ENCODE measurements around the gene D2HGDH. TPM values are rescaled to one million over a fixed set of nuclear protein-coding genes. Genes with fewer than 3 reads are reported as not detected.

The D2HGDH gene
- total and polyA plus RNA-seq, 2 donors from 2014 or later = 37.0 to 49.3 TPM

DNA sequence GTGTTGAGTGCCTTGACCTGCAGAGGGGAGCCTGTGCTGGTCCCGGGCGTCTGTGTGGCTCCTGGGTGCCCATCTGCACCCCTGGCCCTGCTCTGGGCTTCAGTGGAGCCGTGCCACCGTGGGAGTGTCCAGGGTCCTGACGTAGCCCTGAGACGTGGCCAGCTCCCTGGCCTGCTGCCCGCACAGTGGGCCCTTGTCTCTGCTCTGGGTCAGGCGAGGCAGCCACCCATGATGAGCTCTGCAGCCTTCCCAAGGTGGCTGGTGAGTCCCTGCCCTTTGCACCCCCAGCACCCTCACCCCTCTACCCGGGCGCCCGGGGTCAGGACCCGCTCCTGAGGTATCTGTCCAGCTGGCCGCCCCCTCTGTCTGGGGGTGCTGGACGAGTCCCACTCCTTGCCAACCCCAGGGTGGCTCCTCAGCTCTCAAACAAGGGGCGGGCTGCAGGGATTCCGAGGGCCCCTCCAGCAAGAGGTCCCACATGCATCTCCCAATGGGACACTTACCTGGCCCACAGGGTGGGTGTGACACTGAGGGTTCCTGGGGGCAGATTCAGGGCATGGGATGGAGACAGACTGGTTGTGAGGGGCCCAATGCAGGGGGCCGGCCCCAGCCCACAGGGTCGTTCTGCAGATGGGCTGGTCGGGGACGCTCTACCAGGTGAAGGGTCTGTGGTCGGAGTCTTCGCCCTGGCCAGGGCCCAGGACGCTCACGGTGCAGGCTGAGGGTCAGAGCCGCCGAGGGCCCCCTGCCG is 76.9 kb downstream of the D2HGDH start:
- intact Hi-C loops (cut with DNase I) = no loop called here
- Histone ChIP-seq H3K36me3 (ENCODE audit: control insufficient read depth in 2 of 3, insufficient read depth in 3 of 3, low read length in 3 of 3) (no peaks in the 10 kb centered on the region), H3K27ac (ENCODE audit: low read depth in 2 of 2, low read length in 2 of 2) (no peak overlapping the region), H3K9ac (ENCODE audit: low read length in 3 of 3) (no peak overlapping the region), H3K9me3 (ENCODE audit: control insufficient read depth in 2 of 3, insufficient read depth in 1 of 3, low read length in 3 of 3) (no peaks in the 10 kb centered on the region), H3K27me3 (ENCODE audit: control insufficient read depth, insufficient read depth, low read length) (no peaks in the 10 kb centered on the region), H3K4me3 (ENCODE audit: low read length in 3 of 3) (no peak overlapping the region), H3K4me1 (ENCODE audit: control insufficient read depth in 2 of 3, insufficient read depth in 2 of 3, low read depth in 1 of 3, low read length in 3 of 3) (peaks cover 0 to 4% (median 0%) of the 10 kb centered on the region in 3 donors)
- TF ChIP-seq, protein P1, sequence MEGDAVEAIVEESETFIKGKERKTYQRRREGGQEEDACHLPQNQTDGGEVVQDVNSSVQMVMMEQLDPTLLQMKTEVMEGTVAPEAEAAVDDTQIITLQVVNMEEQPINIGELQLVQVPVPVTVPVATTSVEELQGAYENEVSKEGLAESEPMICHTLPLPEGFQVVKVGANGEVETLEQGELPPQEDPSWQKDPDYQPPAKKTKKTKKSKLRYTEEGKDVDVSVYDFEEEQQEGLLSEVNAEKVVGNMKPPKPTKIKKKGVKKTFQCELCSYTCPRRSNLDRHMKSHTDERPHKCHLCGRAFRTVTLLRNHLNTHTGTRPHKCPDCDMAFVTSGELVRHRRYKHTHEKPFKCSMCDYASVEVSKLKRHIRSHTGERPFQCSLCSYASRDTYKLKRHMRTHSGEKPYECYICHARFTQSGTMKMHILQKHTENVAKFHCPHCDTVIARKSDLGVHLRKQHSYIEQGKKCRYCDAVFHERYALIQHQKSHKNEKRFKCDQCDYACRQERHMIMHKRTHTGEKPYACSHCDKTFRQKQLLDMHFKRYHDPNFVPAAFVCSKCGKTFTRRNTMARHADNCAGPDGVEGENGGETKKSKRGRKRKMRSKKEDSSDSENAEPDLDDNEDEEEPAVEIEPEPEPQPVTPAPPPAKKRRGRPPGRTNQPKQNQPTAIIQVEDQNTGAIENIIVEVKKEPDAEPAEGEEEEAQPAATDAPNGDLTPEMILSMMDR (IDR thresholded peaks at IDR 0.05; ENCODE audit: borderline replicate concordance, extremely low read depth, insufficient read depth) = no peak
- DNase-seq (peak in 2 of 5 donors; percentile 56 to 75), FAIRE-seq (no peak)

DNA sequence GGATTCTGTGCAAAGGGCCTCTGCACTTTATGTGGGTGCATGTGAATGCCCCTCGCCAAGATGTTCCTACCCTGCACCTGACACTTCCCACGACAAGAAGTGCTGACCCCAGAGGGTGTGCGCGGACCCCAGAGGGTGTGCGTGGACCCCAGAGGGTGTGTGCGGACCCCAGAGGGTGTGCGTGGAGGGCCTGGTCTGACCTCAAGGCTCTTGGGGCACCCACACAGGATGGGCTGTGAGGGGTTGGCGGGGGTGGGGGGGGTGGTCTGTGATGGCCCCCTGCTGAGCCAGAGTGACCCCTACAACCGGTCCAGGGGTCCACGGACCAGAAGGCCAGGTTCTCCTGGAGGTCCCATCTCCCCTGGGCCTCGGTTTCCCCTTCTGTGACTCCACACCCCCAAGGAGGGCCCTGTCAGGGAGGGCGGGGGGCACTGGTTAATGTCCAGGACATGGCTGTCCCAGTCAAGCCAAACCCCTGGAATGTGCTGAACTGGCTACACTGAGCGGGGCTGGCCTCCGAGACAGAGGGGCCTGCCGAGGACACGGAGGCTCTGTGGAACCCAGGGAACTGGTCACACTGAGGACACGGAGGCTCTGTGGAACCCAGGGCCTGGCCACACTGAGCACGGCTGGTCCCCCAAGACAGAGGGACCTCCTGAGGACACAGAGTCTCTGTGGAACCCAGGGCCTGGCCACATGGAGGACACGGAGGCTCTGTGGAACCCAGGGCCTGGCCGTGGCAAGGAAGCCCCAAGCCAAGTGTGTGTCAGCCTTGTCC is 77.7 kb downstream of the D2HGDH start:
- Histone ChIP-seq H3K27ac (ENCODE audit: low read depth in 2 of 2, low read length in 2 of 2) (no peak overlapping the region), H3K36me3 (ENCODE audit: control insufficient read depth in 2 of 3, insufficient read depth in 3 of 3, low read length in 3 of 3) (no peaks in the 10 kb centered on the region), H3K9ac (ENCODE audit: low read length in 3 of 3) (no peak overlapping the region), H3K9me3 (ENCODE audit: control insufficient read depth in 2 of 3, insufficient read depth in 1 of 3, low read length in 3 of 3) (no peaks in the 10 kb centered on the region), H3K4me1 (ENCODE audit: control insufficient read depth in 2 of 3, insufficient read depth in 2 of 3, low read depth in 1 of 3, low read length in 3 of 3) (peaks cover 0 to 4% (median 0%) of the 10 kb centered on the region in 3 donors), H3K27me3 (ENCODE audit: control insufficient read depth, insufficient read depth, low read length) (no peaks in the 10 kb centered on the region), H3K4me3 (ENCODE audit: low read length in 3 of 3) (no peak overlapping the region)
- intact Hi-C loops (cut with DNase I) = no loop called here
- TF ChIP-seq, protein P1 (IDR thresholded peaks at IDR 0.05; ENCODE audit: borderline replicate concordance, extremely low read depth, insufficient read depth) = no peak
- FAIRE-seq (no peak), DNase-seq (peak in 1 of 5 donors; percentile 64)

DNA sequence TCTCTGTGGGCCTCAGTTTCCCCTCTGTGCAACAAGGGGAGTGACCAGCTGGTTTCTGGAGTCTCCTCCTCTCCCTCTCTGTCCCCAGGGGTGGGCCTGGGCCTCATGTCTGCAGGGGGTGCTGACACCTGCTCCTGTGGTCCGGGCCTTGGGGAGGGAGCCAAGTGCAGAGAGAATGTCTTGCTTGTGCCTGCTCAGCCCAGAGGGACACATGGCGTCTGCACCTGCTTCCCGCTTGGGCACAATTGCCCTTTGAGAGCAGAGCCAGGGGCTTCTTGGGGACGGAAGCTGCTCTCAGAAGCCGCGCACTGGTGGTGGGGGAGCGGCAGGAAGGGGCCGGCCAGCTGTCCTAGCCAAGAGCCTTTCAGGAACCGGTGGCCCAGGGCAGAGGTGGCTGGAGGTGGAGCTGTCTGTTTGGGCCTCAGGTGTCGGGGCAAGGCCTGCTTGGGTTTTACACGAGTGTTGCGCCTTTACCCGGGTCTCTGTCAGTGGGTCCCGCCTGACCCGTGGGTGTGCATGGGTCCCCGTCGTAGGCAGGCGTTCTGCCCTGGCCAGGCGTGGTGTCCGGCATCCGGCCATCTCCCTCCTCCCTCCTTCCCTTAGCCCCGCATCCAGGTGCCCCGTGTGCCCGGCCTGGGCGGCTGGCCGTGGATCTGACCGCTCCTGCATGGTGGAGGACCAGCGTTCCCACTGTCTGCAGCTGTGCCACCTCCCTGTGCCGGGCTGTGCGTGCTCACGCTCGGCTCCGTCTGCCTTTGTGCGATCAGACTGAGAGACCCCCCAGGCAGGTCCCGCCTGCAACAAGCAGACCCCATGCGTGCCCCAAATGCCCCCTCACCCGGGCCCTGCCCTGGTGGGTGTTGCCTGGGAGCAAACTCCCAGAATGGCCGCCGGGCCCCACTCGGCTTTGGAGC is 78.6 kb downstream of the D2HGDH start:
- FAIRE-seq = no peak
- intact Hi-C loops (cut with DNase I) = no loop called here
- peaks cover 0 to 4% (median 0%) of the 10 kb centered on the region in 3 donors for H3K4me1 ChIP-seq (ENCODE audit: control insufficient read depth in 2 of 3, insufficient read depth in 2 of 3, low read depth in 1 of 3, low read length in 3 of 3)
- TF ChIP-seq, protein P1 (IDR thresholded peaks at IDR 0.05; ENCODE audit: borderline replicate concordance, extremely low read depth, insufficient read depth) = no peak
- no peaks in the 10 kb centered on the region for H3K36me3 ChIP-seq (ENCODE audit: control insufficient read depth in 2 of 3, insufficient read depth in 3 of 3, low read length in 3 of 3)
- DNase-seq = peak in 2 of 5 donors; percentile 57 to 70
- no peaks in the 10 kb centered on the region for H3K9me3 ChIP-seq (ENCODE audit: control insufficient read depth in 2 of 3, insufficient read depth in 1 of 3, low read length in 3 of 3)
- no peak overlapping the region for H3K9ac ChIP-seq (ENCODE audit: low read length in 3 of 3)
- no peak overlapping the region for H3K27ac ChIP-seq (ENCODE audit: low read depth in 2 of 2, low read length in 2 of 2)
- H3K4me3 ChIP-seq (ENCODE audit: low read length in 3 of 3) = no peak overlapping the region
- no peaks in the 10 kb centered on the region for H3K27me3 ChIP-seq (ENCODE audit: control insufficient read depth, insufficient read depth, low read length)

Data from kidney (tissue), 14 donors.